DND-41 (cell line): ENCODE measurements around the gene ARF3.

Experiments used
- ATAC-seq: fragments of 200-7000 bp; cut with Tn5 transposase; 3 replicates; pipeline ENCODE4 v1.9.1; 2021; ENCODE audit warnings: low read depth; ENCODE audit not compliant: insufficient read depth
- DNase-seq: peaks from one replicate; pipeline ENCODE4 v3.0.0-alpha.2; 2020
- H2AFZ ChIP-seq: 2 replicates; pipeline ENCODE4 v1.6.0; 2012; ENCODE audit warnings: low read depth, low read length
- H3K27ac ChIP-seq: 2 replicates; pipeline ENCODE4 v1.5.1; 2012; ENCODE audit warnings: low read length, inconsistent platforms
- H3K27me3 ChIP-seq: fragments of 200-600 bp; sonication (generic); 2 replicates; pipeline ENCODE4 v1.6.0; 2012; ENCODE audit warnings: low read length, mild to moderate bottlenecking, inconsistent platforms; ENCODE audit not compliant: insufficient read depth, poor library complexity
- H3K36me3 ChIP-seq: 2 replicates; pipeline ENCODE4 v1.5.1; 2012; ENCODE audit warnings: low read length, inconsistent platforms; ENCODE audit not compliant: insufficient read depth
- H3K4me1 ChIP-seq: 2 replicates; pipeline ENCODE4 v1.5.1; 2012; ENCODE audit warnings: mild to moderate bottlenecking, low read length; ENCODE audit not compliant: insufficient read depth
- H3K4me2 ChIP-seq: 2 replicates; pipeline ENCODE4 v1.6.0; 2012; ENCODE audit warnings: mild to moderate bottlenecking, moderate library complexity, low read length, inconsistent platforms; ENCODE audit not compliant: insufficient read depth
- H3K4me3 ChIP-seq, 2 experiments: fragments of 200-600 bp in 1 of 2; shearing (Covaris generic) in 1 of 2; 2 replicates each; pipeline ENCODE4 v1.5.1; 2012 to 2016; ENCODE audit warnings: inconsistent platforms in 2 of 2, low read length in 2 of 2, mild to moderate bottlenecking in 2 of 2, low read depth in 1 of 2, moderate library complexity in 1 of 2
- H3K79me2 ChIP-seq: 2 replicates; pipeline ENCODE4 v1.6.0; 2012; ENCODE audit warnings: low read length, inconsistent platforms; ENCODE audit not compliant: insufficient read depth
- H3K9ac ChIP-seq: 2 replicates; pipeline ENCODE4 v1.6.0; 2012; ENCODE audit warnings: low read depth, mild to moderate bottlenecking, inconsistent platforms, low read length, moderate library complexity
- H3K9me3 ChIP-seq: 2 replicates; pipeline ENCODE4 v1.5.1; 2012; ENCODE audit warnings: low read length, moderate library complexity, mild to moderate bottlenecking, inconsistent platforms; ENCODE audit not compliant: insufficient read depth, severe bottlenecking
- H4K20me1 ChIP-seq: 2 replicates; pipeline ENCODE4 v1.6.0; 2012; ENCODE audit warnings: low read length; ENCODE audit not compliant: insufficient read depth
- CTCF ChIP-seq: IDR thresholded peaks from 2 replicates; pipeline ENCODE4 v1.5.1; 2012; ENCODE audit warnings: borderline replicate concordance, low read length, moderate library complexity, mild to moderate bottlenecking; ENCODE audit not compliant: poor library complexity, severe bottlenecking; ENCODE audit errors: extremely low read depth
- EZH2 ChIP-seq: IDR thresholded peaks from 3 replicates; pipeline ENCODE4 v1.6.1; 2012; ENCODE audit warnings: borderline replicate concordance, low read depth, mild to moderate bottlenecking, moderate library complexity, low read length, inconsistent platforms; ENCODE audit not compliant: severe bottlenecking

Gene ARF3

GRCh38 chr12:48985901-48986300, 28.6 kb upstream of the ARF3 start:
- Histone ChIP-seq H3K9ac (no peak overlapping the region), H2AFZ (no peak overlapping the region), H4K20me1 (0 out of 2 replicates have a peak, but pooled peaks cover 3% of the 10 kb centered on the region), H3K4me2 (no peak overlapping the region), H3K9me3 (no peaks in the 10 kb centered on the region), H3K79me2 (no peaks in the 10 kb centered on the region), H3K4me3 (no peak overlapping the region), H3K27me3 (peaks cover 27% of the 10 kb centered on the region), H3K27ac (no peak overlapping the region), H3K36me3 (no peaks in the 10 kb centered on the region), H3K4me1 (peaks cover 6% of the 10 kb centered on the region; the same call in 1 of the 2 replicates)
- ATAC-seq (no peak), DNase-seq (no peak)
- TF ChIP-seq CTCF (no peak), EZH2 (no peak)

GRCh38 chr12:48985475-48985897, 28.2 kb upstream of the ARF3 start:
- Histone ChIP-seq H3K9me3 (no peaks in the 10 kb centered on the region), H3K9ac (no peak overlapping the region), H3K36me3 (no peaks in the 10 kb centered on the region), H3K4me3 (no peak overlapping the region), H4K20me1 (0 out of 2 replicates have a peak, but pooled peaks cover 3% of the 10 kb centered on the region), H2AFZ (no peak overlapping the region), H3K27me3 (peaks cover 27% of the 10 kb centered on the region), H3K79me2 (no peaks in the 10 kb centered on the region), H3K27ac (no peak overlapping the region), H3K4me1 (peaks cover 6% of the 10 kb centered on the region; the same call in 1 of the 2 replicates), H3K4me2 (no peak overlapping the region)
- DNase-seq = no peak
- TF ChIP-seq CTCF = no peak
- TF ChIP-seq EZH2 = no peak
- ATAC-seq = no peak

- no peaks in the 10 kb centered on the region for H3K79me2 ChIP-seq
- H3K4me3 ChIP-seq = no peak overlapping the region
- ATAC-seq = no peak
- no peak for DNase-seq
- H3K27me3 ChIP-seq = peaks cover 41% of the 10 kb centered on the region
- H2AFZ ChIP-seq = no peak overlapping the region
- no peaks in the 10 kb centered on the region for H4K20me1 ChIP-seq
- no peak overlapping the region for H3K27ac ChIP-seq
- TF ChIP-seq CTCF = no peak
- no peak for TF ChIP-seq EZH2
- H3K36me3 ChIP-seq = no peaks in the 10 kb centered on the region
- H3K4me2 ChIP-seq = no peak overlapping the region
- H3K4me1 ChIP-seq = peaks cover 7% of the 10 kb centered on the region
- no peak overlapping the region for H3K9ac ChIP-seq
- H3K9me3 ChIP-seq = no peaks in the 10 kb centered on the region
These were observed 25.3 kb upstream of the ARF3 start for GRCh38 chr12:48982397-48983080.
